ENCODE results near the gene C1orf115.

- no peak for TF ChIP-seq CTCF (IDR thresholded peaks at IDR 0.05)
- TF ChIP-seq POLR2AphosphoS5 (IDR thresholded peaks at IDR 0.05): no peak
- no peak for TF ChIP-seq POLR2A (IDR thresholded peaks at IDR 0.05)
- TF ChIP-seq EP300 (IDR thresholded peaks at IDR 0.05): no peak
Observed at GRCh38 chr1:220691053-220691684, 1.0 kb downstream of the C1orf115 start.

Data from stomach (tissue), 4 donors.